Prostate gland (tissue), 2 donors: ENCODE results near the gene IFIT1. TPM values are rescaled to one million over a fixed set of nuclear protein-coding genes. Genes with fewer than 3 reads are reported as not detected.

Experiments
- DNase-seq: peaks from one replicate; pipeline ENCODE4 v3.0.0-alpha.2; 2019; ENCODE audit warnings: low spot score
- H3K27ac ChIP-seq, 2 donors: fragments of 200-600 bp; sonication (generic); 2 replicates each; pipeline ENCODE4 v1.5.1; 2017 to 2019
- H3K27me3 ChIP-seq: fragments of 200-600 bp; sonication (generic); replicated peaks from 2 replicates; pipeline ENCODE4 v1.5.1; 2019; ENCODE audit not compliant: insufficient read depth
- H3K36me3 ChIP-seq, 2 donors: fragments of 200-600 bp; sonication (generic); 1 replicate in 1 of 2; 2 replicates in 1 of 2; pipeline versions ENCODE4 v1.5.1 to v1.8.1; 2017 to 2019
- H3K4me1 ChIP-seq: fragments of 200-600 bp; sonication (generic); replicated peaks from 2 replicates; pipeline ENCODE4 v1.5.1; 2019
- H3K4me3 ChIP-seq, 2 donors: fragments of 200-600 bp; sonication (generic); 2 replicates each; pipeline ENCODE4 v1.5.1; 2017 to 2019
- H3K9me3 ChIP-seq: fragments of 200-600 bp; sonication (generic); 2 replicates; pipeline ENCODE4 v1.5.1; 2017
- CTCF ChIP-seq, 4 experiments: fragments of 200-600 bp in 2 of 4; fragments of 450-650 bp in 2 of 4; sonication (generic) in 2 of 4; IDR thresholded peaks; 1 replicate in 3 of 4; 2 replicates in 1 of 4; pipeline ENCODE4 v1.5.1; 2016 to 2019; ENCODE audit warnings: antibody characterized with exemption in 4 of 4, mild to moderate bottlenecking in 2 of 4, moderate library complexity in 2 of 4
- POLR2A ChIP-seq: fragments of 450-650 bp; IDR thresholded peaks from one replicate; pipeline ENCODE4 v1.6.1; 2016; ENCODE audit warnings: antibody characterized with exemption, mild to moderate bottlenecking
- POLR2AphosphoS5 ChIP-seq: sonication (generic); formaldehyde crosslinking; IDR thresholded peaks from one replicate; pipeline ENCODE4 v1.6.1; 2017; ENCODE audit warnings: antibody characterized with exemption
- whole genome bisulfite sequencing: methylation state at CpG from one replicate; pipeline ENCODE4 v1.1.5; 2018; 5-methylcytosine and 5-hydroxymethylcytosine counted together
- intact Hi-C: fragments of 100-400 bp; cut with DNase I; formaldehyde crosslinking; loops from one replicate; pipeline ENCODE4 v1.14.2; 2022
- total RNA-seq, 2 donors: library from RNA; depleted of rRNA; stranded (reverse); fragments of >200 nt; gene quantifications; one replicate each; pipeline ENCODE4 v1.1.0, GENCODE V29; 2016

Gene IFIT1
- total RNA-seq: 10 to 100 TPM in 1 of 2 donors, 1 to 10 TPM in 1; 7.6 to 17.4 TPM

GRCh38 chr10:89391907-89392756 lies at the start of gene IFIT1:
Gene IFIT1 (plus strand): TSS chr10:89392623. CDS start chr10:89392713, 90 bp downstream.
- H3K36me3 ChIP-seq: no peaks in the 10 kb centered on the region
- H3K27ac ChIP-seq: peak within 1 kb of the TSS; percentile 72 to 80
- intact Hi-C loops: no loop called here
- H3K4me1 ChIP-seq: peaks cover 3% of the 10 kb centered on the region
- TF ChIP-seq POLR2A (peak; percentile 40), POLR2AphosphoS5 (peak; percentile 88), CTCF (IDR thresholded peaks at IDR 0.05) (no peak)
- no peaks in the 10 kb centered on the region for H3K9me3 ChIP-seq
- H3K4me3 ChIP-seq: peak within 1 kb of the TSS; percentile 32 to 50
- no peaks in the 10 kb centered on the region for H3K27me3 ChIP-seq
- WGBS: 2% methylated on average over 8 of the region's 8 CpGs
- peak; percentile 73 for DNase-seq

DNA sequence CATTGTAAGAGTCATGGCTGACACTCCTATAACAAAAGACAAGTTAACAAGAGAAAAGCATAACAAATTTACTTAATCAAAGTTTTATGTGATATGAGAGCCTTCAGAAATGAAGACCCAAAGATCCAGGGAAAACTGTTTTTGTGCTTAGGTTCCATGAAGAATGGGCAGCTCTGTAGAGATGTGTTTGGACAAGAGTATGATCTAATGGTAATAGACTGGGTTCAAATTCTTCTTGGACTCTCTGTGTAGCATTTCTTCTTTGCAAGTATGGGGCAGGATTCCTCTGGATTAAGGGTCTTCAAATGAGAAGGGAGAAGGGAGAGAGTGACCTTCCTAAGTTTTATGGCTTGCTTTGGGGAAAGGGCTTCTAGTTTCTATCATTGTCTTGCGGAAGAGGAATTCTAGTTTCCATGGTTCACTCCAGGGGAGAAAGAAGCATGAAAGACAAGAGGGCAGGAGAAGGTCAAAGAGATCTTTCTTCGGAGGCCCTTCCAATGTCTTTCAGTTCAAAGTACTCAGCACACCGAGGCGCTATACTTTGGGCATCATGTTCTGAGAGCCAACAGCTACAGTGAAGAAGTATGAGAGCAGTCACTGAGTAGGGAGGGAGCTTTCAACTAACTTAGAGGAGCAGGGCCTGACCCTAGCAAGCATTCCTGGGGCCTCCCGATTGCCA lies 49.2 kb upstream of the IFIT1 start:
- intact Hi-C loops: no loop called here
- TF ChIP-seq CTCF (IDR thresholded peaks at IDR 0.05): no peak
- TF ChIP-seq POLR2A: no peak
- no peak for TF ChIP-seq POLR2AphosphoS5
- 91% methylated on average over 5 of the region's 5 CpGs for WGBS

DNA sequence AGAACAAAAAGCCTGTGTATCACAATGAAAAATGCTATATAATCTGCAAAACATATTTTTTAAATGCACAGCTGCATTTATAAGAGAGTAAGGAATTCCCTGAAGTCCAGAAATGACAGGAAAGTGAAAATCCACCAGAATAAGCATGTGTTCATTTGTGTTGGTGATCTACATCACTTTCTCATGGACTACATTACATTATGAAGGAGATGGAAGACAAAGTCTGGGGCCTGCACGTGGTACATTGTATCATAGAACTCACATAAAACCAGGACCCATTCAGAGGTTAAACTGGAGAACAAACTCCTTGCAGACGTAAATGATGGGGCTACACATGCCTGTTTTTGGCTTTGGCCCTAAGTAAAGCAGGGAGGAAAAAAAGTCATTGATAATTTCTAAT lies 48.3 kb upstream of the IFIT1 start:
- Histone ChIP-seq H3K27me3 (no peaks in the 10 kb centered on the region), H3K4me1 (no peaks in the 10 kb centered on the region), H3K4me3 (no peak overlapping the region), H3K9me3 (no peaks in the 10 kb centered on the region), H3K27ac (no peak overlapping the region), H3K36me3 (no peaks in the 10 kb centered on the region)
- intact Hi-C loops: no loop called here
- WGBS: 77% methylated on average over 2 of the region's 2 CpGs
- DNase-seq: no peak
- TF ChIP-seq POLR2A (no peak), POLR2AphosphoS5 (no peak), CTCF (IDR thresholded peaks at IDR 0.05) (no peak)

More for the DNA sequence above, 49.2 kb upstream of the IFIT1 start:
- Histone ChIP-seq H3K4me3 (no peak overlapping the region), H3K27ac (no peak overlapping the region), H3K27me3 (no peaks in the 10 kb centered on the region), H3K36me3 (no peaks in the 10 kb centered on the region), H3K9me3 (no peaks in the 10 kb centered on the region), H3K4me1 (no peaks in the 10 kb centered on the region)
- DNase-seq: no peak

DNA sequence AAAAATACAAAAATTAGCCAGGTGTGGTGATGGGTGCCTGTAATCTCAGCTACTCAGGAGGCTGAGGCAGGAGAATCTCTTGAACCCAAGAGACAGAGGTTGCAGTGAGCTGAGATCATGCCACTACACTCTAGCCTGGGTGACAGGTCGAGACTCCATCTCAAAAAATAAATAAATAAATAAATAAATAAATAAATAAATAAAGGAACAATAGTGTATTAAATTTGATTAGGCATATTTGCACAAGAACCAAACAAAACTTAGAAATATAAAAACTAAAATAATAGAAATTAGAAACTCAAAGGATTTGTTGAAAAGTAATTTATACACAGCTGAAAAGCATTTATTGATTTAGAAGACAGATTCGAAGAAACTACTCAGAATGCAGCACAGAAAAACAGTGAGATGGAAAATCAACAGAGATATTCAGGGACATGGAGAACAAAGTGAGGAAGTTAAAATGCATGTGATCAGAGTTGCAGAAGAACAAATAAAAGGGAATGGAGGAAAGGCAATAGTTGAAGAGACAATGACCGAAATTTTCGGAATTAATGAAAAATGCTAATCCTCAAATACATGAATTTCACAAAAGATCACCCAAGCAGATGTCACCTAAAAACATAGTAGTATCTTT lies 46.9 kb upstream of the IFIT1 start:
- DNase-seq: no peak
- 94% methylated on average over 4 of the region's 4 CpGs for WGBS
- no peaks in the 10 kb centered on the region for H3K27me3 ChIP-seq
- H3K4me1 ChIP-seq: no peaks in the 10 kb centered on the region
- H3K27ac ChIP-seq: no peak overlapping the region
- no peaks in the 10 kb centered on the region for H3K9me3 ChIP-seq
- H3K4me3 ChIP-seq: no peak overlapping the region
- intact Hi-C loops: no loop called here
- TF ChIP-seq CTCF (IDR thresholded peaks at IDR 0.05) (no peak), POLR2AphosphoS5 (no peak), POLR2A (no peak)
- H3K36me3 ChIP-seq: no peaks in the 10 kb centered on the region
